ENCODE results near the gene MEFV.

GRCh38 chr16:3192476-3193019, 63.9 kb downstream of the MEFV start:
- TF ChIP-seq CTCF (IDR thresholded peaks at IDR 0.05) (no peak), POLR2A (IDR thresholded peaks at IDR 0.05) (no peak)

Measured in lower leg skin (tissue), 3 donors.